GM21576 (cell line): ENCODE measurements around the gene SMARCD1.

Experiments used
- ATAC-seq: cut with Tn5 transposase; IDR thresholded peaks from one replicate; pipeline ENCODE4 v1.9.1; 2021; ENCODE audit warnings: mild to moderate bottlenecking, moderate library complexity; ENCODE audit not compliant: unreplicated experiment

SMARCD1 gene

GRCh38 chr12:50057000-50057841, 27.9 kb upstream of the SMARCD1 start, which contains the start of gene ASIC1:
ASIC1 (plus strand) TSS chr12:50057596; CDS start chr12:50058767, 1,171 bp downstream.
- ATAC-seq = no peak

DNA sequence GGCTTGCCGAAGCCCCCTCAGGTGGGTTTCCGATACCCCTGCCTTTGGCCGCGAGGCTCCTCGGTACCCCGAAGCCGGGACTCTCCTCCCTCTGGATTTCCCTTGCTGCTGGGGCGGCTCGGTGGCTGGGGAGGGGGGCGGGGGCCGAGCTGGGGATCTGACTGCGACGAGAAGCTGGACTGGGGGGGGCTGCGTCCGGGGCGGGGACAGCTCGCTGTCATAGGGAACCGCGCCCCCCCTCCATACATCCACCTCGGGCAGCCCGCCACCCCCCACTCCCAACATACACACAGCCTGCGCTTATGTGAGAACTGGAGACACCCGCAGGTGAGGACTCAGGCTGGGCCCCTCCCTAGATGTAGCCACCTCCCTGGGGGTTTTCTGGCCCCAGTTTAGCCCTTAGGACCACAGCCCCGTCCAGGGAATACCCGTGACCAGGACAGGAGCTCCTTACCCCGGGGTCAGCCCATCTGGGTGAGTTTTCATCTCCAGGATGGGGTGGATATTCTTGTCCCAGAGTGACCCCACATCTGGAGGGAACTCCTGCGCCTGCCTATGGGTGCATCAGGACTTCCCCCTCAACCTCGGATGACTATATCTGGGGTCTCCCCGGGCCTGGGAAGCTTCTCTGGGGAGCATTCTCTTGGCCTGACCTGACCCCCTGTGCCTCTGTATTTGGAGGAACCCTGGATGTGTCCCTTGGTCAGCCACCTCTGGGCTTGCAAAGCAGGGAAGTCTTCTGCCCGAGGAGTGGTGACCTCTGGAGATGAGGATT, 27.1 kb upstream of the SMARCD1 start:
- ATAC-seq = no peak

- no peak for ATAC-seq
Observed at GRCh38 chr12:50058743-50059312, 26.3 kb upstream of the SMARCD1 start.

GRCh38 chr12:50059440-50060119, 25.6 kb upstream of the SMARCD1 start:
- ATAC-seq = no peak

- no peak for ATAC-seq
Observed at GRCh38 chr12:50060120-50060468, 25.0 kb upstream of the SMARCD1 start.

- ATAC-seq = no peak
Observed at GRCh38 chr12:50061171-50061570, 24.0 kb upstream of the SMARCD1 start.

- ATAC-seq = no peak
Observed at GRCh38 chr12:50061946-50062686, 23.0 kb upstream of the SMARCD1 start.

DNA sequence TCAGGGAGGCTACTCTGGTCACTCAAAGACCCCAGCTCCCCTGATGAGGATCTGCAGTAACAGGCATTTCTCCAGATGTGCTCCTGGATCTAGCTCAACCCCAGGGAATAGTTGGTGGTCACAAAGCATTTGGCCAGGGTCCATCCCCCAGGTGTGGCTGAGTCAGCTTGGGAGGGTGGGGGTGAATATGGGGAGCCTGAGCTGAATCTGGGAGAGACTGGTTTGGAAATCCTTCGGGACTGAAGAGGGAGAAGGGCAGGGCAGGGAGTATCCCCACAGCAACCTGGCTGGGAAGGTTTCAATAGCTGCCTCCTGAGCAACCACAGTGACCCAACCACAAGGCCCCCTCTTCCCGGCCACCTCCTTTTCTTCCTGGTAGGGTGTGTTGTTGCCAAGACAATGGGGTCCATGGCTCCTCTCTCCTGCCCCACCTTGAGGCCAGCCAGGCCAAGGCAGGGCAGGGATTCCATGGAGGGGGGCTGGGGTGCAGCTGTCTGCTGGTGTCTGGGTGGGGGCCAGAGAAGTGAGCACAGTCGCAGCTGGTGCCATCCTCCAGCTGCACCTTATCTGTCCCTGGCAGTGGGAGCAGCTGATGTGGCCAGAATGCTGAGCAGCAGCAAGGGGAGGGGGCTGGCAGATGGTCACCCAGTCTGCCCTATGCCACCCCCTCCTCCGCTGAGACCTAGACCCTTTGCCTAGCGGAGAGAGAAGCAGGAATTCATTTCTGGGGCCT, 22.2 kb upstream of the SMARCD1 start:
- no peak for ATAC-seq

DNA sequence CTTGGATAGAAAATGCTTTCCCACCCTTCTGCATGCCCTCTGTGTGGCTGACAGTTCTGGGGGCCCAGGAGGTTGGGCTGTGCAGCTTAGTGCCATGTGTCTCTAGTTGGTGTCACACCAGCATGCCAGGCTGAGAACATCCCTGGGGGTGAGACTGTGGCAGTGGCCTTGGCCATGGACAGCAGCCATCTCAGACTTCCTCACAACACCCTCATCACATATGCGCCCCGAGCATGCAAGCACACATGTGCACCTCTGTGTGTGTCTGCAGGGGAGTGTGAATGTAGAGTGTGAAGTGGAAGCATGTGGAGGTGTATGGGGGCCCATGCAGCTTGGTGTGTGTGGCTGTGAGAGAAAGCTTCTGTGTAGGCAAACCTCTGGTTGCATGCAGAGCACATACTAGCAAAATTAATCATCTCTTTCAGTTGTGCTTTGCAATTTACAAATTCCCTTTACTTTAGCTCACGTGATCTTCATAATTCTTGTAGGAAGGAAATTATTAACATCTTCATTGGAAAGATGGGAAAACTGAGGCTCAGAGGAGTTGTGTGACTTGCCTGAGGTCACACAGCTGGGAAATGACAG, 19.3 kb upstream of the SMARCD1 start:
- ATAC-seq = no peak

GRCh38 chr12:50066402-50066801, 18.7 kb upstream of the SMARCD1 start:
- no peak for ATAC-seq

DNA sequence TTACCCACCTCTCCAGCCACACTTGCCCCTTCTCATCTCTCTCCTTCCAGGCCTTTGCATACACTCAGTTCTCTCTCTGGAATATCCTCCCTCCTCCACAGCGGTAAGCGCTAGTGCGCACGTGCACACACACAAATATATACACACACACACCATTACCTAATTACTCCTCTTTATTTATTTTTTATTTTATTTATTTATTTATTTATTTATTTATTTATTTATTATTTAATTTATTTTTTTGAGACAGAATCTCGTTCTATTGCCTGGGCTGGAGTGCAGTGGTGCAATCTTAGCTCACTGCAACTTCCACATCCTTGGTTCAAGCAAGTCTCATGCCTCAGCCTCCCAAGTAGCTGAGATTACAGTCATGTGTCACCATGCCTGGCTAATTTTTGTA, 16.1 kb upstream of the SMARCD1 start:
- ATAC-seq = no peak

- ATAC-seq = no peak
Observed at GRCh38 chr12:50069539-50069938, 15.6 kb upstream of the SMARCD1 start.

DNA sequence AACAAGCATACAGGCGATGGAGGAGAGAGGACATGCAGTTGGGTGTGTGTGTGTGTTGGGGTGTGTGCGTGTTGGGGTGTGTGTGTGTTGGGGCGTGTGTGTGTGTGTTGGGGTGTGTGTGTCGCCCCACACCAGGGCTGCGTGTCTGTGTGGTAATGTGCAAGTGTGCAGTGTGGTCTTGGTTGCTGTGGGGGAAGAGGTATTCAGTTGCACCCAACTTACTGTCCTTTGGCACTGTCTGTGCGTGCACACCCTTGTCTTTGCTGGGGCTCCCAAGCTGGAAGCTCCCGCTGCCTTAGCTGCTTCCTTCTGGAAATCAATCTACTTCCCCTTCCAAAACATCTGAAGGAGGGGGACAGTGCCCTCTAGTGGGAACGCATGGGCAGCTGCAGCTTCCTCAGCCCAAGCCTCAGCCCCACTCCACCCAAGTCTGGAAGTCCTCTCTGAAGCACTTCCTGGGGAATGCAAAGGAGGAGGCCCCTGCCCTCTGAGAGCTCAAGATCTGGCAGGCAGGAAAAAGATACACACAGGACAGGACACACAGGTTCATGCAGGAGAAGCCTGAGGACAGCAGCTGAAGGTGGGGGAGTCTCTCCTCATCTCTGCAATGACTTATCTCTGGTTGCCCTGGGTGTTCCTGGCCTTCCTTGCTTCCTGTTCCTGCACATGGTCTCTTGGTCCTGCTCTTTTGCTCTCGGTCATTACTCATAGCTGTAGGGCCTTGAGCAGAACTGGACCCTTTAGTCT, 14.7 kb upstream of the SMARCD1 start:
- no peak for ATAC-seq

DNA sequence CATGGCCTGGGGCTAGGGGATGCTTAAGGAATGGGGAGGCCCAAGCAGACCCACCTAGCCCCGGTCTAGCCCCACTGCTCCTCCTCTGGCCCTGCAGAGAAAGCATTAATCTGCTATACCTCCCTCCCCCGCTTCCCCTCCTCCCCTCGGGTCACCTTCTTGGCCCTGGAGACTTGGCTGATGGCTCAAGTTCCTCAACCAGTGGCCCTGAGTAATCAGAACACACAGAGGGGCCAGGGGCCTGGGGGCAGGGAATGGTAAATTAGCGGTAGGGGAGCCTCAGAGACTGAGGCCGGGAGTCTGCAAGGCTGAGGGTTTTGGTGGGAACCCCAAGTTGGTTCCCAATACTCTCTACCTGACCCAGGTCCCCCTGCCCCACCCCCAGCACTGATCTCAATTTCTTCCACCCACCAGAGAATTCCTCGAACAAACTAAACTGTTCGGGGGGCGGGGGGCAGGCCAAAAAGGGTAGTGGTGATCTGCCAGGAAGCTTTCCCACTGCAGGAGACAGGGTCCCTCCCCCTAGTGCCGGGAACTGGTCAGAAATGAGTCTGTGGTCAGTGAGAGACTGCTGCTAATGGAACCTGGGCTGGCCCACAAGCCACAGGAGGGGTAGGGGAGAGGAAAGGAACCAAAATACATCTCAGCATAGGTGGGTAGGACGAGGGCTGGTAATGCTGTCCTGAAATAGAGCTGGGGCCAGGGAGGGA, 12.8 kb upstream of the SMARCD1 start:
- ATAC-seq = no peak

- no peak for ATAC-seq
Observed at GRCh38 chr12:50073206-50073605, 11.9 kb upstream of the SMARCD1 start.

DNA sequence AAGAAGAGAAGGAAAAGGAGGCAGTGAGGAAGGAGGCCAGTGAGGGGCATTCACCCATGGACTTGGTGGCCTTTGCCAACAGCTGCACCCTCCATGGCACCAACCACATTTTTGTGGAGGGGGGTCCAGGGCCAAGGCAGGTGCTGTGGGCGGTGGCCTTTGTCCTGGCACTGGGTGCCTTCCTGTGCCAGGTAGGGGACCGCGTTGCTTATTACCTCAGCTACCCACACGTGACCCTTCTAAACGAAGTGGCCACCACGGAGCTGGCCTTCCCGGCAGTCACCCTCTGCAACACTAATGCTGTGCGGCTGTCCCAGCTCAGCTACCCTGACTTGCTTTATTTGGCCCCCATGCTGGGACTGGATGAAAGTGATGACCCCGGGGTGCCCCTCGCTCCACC, 11.4 kb upstream of the SMARCD1 start:
- no peak for ATAC-seq

DNA sequence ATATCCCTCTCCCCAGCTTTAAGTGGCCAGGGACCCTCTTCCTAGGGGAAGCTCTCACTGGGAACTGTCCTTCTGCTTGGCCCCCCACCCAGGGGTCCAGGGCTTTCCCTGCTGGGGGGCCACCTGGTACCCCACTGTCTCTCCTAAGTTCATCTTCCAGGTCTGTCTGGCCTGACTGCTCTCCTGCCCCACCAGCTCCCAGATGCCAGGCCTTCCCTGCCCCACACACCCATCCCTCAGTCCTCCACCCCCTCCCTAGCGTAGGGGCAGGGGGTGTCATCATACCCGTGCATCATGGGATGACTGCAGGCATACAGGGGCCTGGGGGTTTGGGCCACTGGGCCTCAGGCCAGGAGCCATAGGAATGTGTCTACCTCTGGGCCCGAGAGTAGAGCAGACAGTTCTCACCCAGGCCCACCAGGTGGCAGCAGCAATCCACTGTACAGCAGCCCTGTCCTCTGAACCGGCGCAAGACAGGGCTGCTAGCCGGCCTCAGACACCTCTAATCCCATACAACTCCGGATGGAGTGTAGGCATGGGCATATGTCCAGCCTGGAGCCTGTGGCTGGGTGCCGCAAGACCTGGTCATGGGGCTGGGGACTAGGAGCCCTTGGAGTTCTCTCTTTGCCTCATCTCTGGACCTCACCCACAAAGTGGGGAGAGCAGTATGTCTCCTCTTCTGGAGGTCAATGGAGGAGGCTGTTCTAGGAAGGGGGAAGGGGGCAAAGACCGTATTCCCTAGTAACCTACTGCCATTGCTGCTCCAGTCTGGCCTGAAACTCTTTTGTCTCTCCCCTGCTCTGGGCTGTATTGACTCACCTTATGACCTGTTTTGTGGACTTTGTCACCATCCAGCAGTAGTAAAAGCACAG, 10.0 kb upstream of the SMARCD1 start:
- peak; percentile 83 for ATAC-seq
